NT2/D1 (cell line): Measurements from ENCODE around the gene APOD.

Experiments
- SUZ12 ChIP-seq: IDR thresholded peaks from 2 replicates; pipeline ENCODE4 v1.6.1; 2011; ENCODE audit not compliant: insufficient read length, insufficient read depth; ENCODE audit errors: extremely low read depth
- YY1 ChIP-seq: IDR thresholded peaks from 2 replicates; pipeline ENCODE4 v1.6.1; 2011; ENCODE audit not compliant: insufficient read length, insufficient read depth
- ZNF274 ChIP-seq: IDR thresholded peaks from 2 replicates; pipeline ENCODE4 v1.6.1; 2011; ENCODE audit warnings: mild to moderate bottlenecking, low read depth, low read length

GRCh38 chr3:195531683-195532082, 52.1 kb downstream of the APOD start:
- no peak for TF ChIP-seq SUZ12
- TF ChIP-seq YY1 = no peak
- no peak for TF ChIP-seq ZNF274
